Astrocyte (in vitro differentiated cells and primary cell): ENCODE measurements around the gene ADCYAP1R1. TPM values are rescaled to one million over a fixed set of nuclear protein-coding genes. Genes with fewer than 3 reads are reported as not detected.

Experiments
- DNase-seq: peaks from one replicate; pipeline ENCODE4 v3.0.0-alpha.2; 2010; ENCODE audit warnings: low read depth
- FAIRE-seq: peaks from 2 replicates; lab custom pipeline; 2011; peaks lifted over from hg19 to GRCh38; lab: Jason Lieb, UNC
- H2AFZ ChIP-seq: 2 replicates; pipeline ENCODE4 v1.6.0; 2012; ENCODE audit warnings: low read depth, low read length, inconsistent platforms
- H3K27ac ChIP-seq: 2 replicates; pipeline ENCODE4 v1.5.1; 2011; ENCODE audit warnings: low read depth, low read length, inconsistent platforms
- H3K27me3 ChIP-seq: 2 replicates; pipeline ENCODE4 v1.6.0; 2011; ENCODE audit warnings: low read length, inconsistent platforms; ENCODE audit not compliant: insufficient read depth
- H3K36me3 ChIP-seq: 2 replicates; pipeline ENCODE4 v1.5.1; 2011; ENCODE audit warnings: low read length, inconsistent platforms; ENCODE audit not compliant: insufficient read depth
- H3K4me1 ChIP-seq: 2 replicates; pipeline ENCODE4 v1.5.1; 2011; ENCODE audit warnings: low read length, inconsistent platforms; ENCODE audit not compliant: insufficient read depth
- H3K4me2 ChIP-seq: 2 replicates; pipeline ENCODE4 v1.6.0; 2012; ENCODE audit warnings: low read length, inconsistent platforms
- H3K4me3 ChIP-seq: 2 replicates; pipeline ENCODE4 v1.5.1; 2011; ENCODE audit warnings: low read depth, mild to moderate bottlenecking, low read length, inconsistent platforms; ENCODE audit not compliant: insufficient read depth
- H3K79me2 ChIP-seq: 2 replicates; pipeline ENCODE4 v1.6.0; 2012; ENCODE audit warnings: mild to moderate bottlenecking, low read length, inconsistent platforms; ENCODE audit not compliant: insufficient read depth
- H3K9ac ChIP-seq: 2 replicates; pipeline ENCODE4 v1.6.0; 2012; ENCODE audit warnings: mild to moderate bottlenecking, low read length, inconsistent platforms
- H3K9me3 ChIP-seq: 2 replicates; pipeline ENCODE4 v1.5.1; 2012; ENCODE audit warnings: low read depth, mild to moderate bottlenecking, low read length, inconsistent platforms; ENCODE audit not compliant: insufficient read depth
- H4K20me1 ChIP-seq: 2 replicates; pipeline ENCODE4 v1.6.0; 2012; ENCODE audit warnings: low read length, inconsistent platforms; ENCODE audit not compliant: insufficient read depth
- H3K27ac Mint-ChIP-seq: one replicate; pipeline ENCODE4 v1.8.0; 2021; ENCODE audit warnings: mild to moderate bottlenecking, mixed read lengths; ENCODE audit not compliant: unreplicated experiment
- H3K27me3 Mint-ChIP-seq: one replicate; pipeline ENCODE4 v1.8.0; 2021; ENCODE audit warnings: low read depth, mixed read lengths; ENCODE audit not compliant: unreplicated experiment
- H3K36me3 Mint-ChIP-seq: one replicate; pipeline ENCODE4 v1.8.0; 2021; ENCODE audit warnings: low read depth, mixed read lengths; ENCODE audit not compliant: unreplicated experiment
- H3K4me1 Mint-ChIP-seq: one replicate; pipeline ENCODE4 v1.8.0; 2021; ENCODE audit warnings: low read depth, mixed read lengths; ENCODE audit not compliant: unreplicated experiment
- H3K4me3 Mint-ChIP-seq: one replicate; pipeline ENCODE4 v1.8.0; 2021; ENCODE audit warnings: mild to moderate bottlenecking, moderate library complexity, mixed read lengths; ENCODE audit not compliant: unreplicated experiment
- H3K9me3 Mint-ChIP-seq: one replicate; pipeline ENCODE4 v1.8.0; 2021; ENCODE audit warnings: mild to moderate bottlenecking, mixed read lengths; ENCODE audit not compliant: unreplicated experiment
- CTCF ChIP-seq: IDR thresholded peaks from 2 replicates; pipeline ENCODE4 v1.5.1; 2011; ENCODE audit warnings: low read depth, mild to moderate bottlenecking, inconsistent platforms, low read length, moderate library complexity; ENCODE audit not compliant: insufficient read depth
- EZH2 ChIP-seq: IDR thresholded peaks from 2 replicates; pipeline ENCODE4 v1.6.1; 2012; ENCODE audit warnings: mild to moderate bottlenecking, low read length, inconsistent platforms; ENCODE audit not compliant: insufficient read depth
- total RNA-seq: library from RNA; stranded (reverse); gene quantifications from 2 replicates; pipeline ENCODE4 v1.2.1, GENCODE V29; 2021

Gene ADCYAP1R1
- total RNA-seq, 1 donor from 2014 or later, result 0.05 TPM

DNA sequence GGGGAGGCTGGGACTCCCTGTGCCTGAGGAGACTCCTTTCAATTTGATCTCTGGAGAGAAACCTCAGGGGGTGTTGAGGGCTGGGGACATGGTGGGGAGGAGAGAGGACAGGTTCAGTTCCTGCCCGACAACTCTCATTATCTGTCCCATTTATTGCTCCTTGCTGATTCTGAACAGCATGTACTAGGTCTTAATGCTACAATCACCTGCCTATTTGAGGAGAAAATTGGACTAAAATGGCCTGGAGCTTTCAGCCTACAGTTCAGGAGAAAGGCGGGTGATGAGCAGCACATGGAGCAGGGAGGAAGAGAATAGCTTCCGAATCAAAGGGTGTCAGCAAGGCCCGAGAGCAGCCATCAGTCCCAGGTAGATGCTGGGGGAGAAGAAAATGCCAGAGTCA is 30.0 kb upstream of the ADCYAP1R1 start:
- Histone ChIP-seq H3K9me3 (no peaks in the 10 kb centered on the region), H3K4me3 (no peak overlapping the region), H2AFZ (no peak overlapping the region), H3K4me2 (no peak overlapping the region), H3K36me3 (no peaks in the 10 kb centered on the region), H3K27ac (no peak overlapping the region), H3K4me1 (peaks cover 4% of the 10 kb centered on the region), H3K79me2 (no peaks in the 10 kb centered on the region), H3K27me3 (peaks cover 2% of the 10 kb centered on the region), H4K20me1 (no peaks in the 10 kb centered on the region), H3K9ac (no peak overlapping the region)
- H3K27ac Mint-ChIP-seq, result no peak overlapping the region
- H3K4me1 Mint-ChIP-seq, result peaks cover 7% of the 10 kb centered on the region
- H3K4me3 Mint-ChIP-seq, result no peak overlapping the region
- DNase-seq (no peak), FAIRE-seq (no peak)
- H3K27me3 Mint-ChIP-seq, result peaks cover 19% of the 10 kb centered on the region
- H3K36me3 Mint-ChIP-seq, result no peaks in the 10 kb centered on the region
- H3K9me3 Mint-ChIP-seq, result no peaks in the 10 kb centered on the region
- TF ChIP-seq EZH2, result no peak
- no peak for TF ChIP-seq CTCF

GRCh38 chr7:31022726-31023125 is 29.4 kb upstream of the ADCYAP1R1 start:
- Mint-ChIP-seq H3K9me3 (no peaks in the 10 kb centered on the region), H3K4me3 (no peak overlapping the region), H3K27me3 (peaks cover 19% of the 10 kb centered on the region), H3K36me3 (no peaks in the 10 kb centered on the region), H3K27ac (no peak overlapping the region), H3K4me1 (peaks cover 7% of the 10 kb centered on the region)
- Histone ChIP-seq H3K4me1 (peaks cover 4% of the 10 kb centered on the region), H3K9me3 (no peaks in the 10 kb centered on the region), H3K27me3 (peaks cover 2% of the 10 kb centered on the region), H3K27ac (no peak overlapping the region), H3K79me2 (no peaks in the 10 kb centered on the region), H3K4me3 (no peak overlapping the region), H4K20me1 (no peaks in the 10 kb centered on the region), H2AFZ (no peak overlapping the region), H3K4me2 (no peak overlapping the region), H3K36me3 (no peaks in the 10 kb centered on the region), H3K9ac (no peak overlapping the region)
- no peak for TF ChIP-seq CTCF
- TF ChIP-seq EZH2, result no peak
- DNase-seq (no peak), FAIRE-seq (no peak)

DNA sequence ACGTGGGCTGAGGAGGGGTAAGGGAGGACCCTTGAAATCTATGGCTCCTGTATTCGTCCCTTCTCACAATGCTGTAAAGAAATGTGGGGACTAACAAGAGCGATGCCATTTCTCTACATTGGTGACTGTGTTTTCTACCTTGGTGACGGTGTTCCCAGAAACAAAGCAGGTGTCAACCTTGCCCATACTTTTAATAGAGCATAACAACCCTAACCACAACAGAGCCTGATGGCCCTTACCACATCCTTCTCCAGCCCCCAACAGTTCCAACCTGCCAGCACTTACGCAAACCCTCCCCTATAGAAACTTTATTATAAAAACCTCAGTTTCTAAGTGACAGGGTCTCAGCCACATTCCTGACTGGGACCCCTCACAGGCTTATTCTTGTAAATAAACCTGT is 28.2 kb upstream of the ADCYAP1R1 start:
- Histone ChIP-seq H3K27ac (no peak overlapping the region), H3K27me3 (peaks cover 2% of the 10 kb centered on the region), H3K4me3 (no peak overlapping the region), H2AFZ (no peak overlapping the region), H3K4me2 (no peak overlapping the region), H3K4me1 (peaks cover 4% of the 10 kb centered on the region), H3K9me3 (no peaks in the 10 kb centered on the region), H3K79me2 (no peaks in the 10 kb centered on the region), H3K36me3 (no peaks in the 10 kb centered on the region), H3K9ac (no peak overlapping the region), H4K20me1 (no peaks in the 10 kb centered on the region)
- no peak overlapping the region for H3K27ac Mint-ChIP-seq
- no peak overlapping the region for H3K4me3 Mint-ChIP-seq
- peaks cover 21% of the 10 kb centered on the region for H3K27me3 Mint-ChIP-seq
- H3K9me3 Mint-ChIP-seq, result no peaks in the 10 kb centered on the region
- no peaks in the 10 kb centered on the region for H3K36me3 Mint-ChIP-seq
- DNase-seq (no peak), FAIRE-seq (no peak)
- no peak for TF ChIP-seq EZH2
- TF ChIP-seq CTCF, result no peak
- H3K4me1 Mint-ChIP-seq, result peaks cover 7% of the 10 kb centered on the region
